WTC11 (cell line): Measurements from ENCODE around the gene ZNF880. TPM values are rescaled to one million over a fixed set of nuclear protein-coding genes. Genes with fewer than 3 reads are reported as not detected.
A peak's percentile ranks its signal among the peaks of the same experiment; 100 is the strongest.

Experiments
- ATAC-seq: fragments of 200-7000 bp; cut with Tn5 transposase; 2 replicates; pipeline ENCODE4 v1.10.0; 2021; ENCODE audit warnings: mild to moderate bottlenecking, moderate library complexity
- Bru-seq: library from RNA; stranded (reverse); fragments of 400-500 nt; gene quantifications from one replicate; lab custom pipeline; 2021; lab: Mats Ljungman, UMichigan
- CTCF ChIA-PET: fragments of 300-600 bp; sonication (Branson Sonifier 250); formaldehyde crosslinking; loops from one replicate; lab custom pipeline; 2021; ENCODE audit warnings: antibody characterized with exemption; lab: Charles Lee
- POLR2A ChIA-PET: fragments of 350-600 bp; sonication (Branson Sonifier 250); formaldehyde crosslinking; loops from one replicate; lab custom pipeline; 2021; ENCODE audit warnings: antibody characterized with exemption; lab: Charles Lee
- DNase-seq: peaks from one replicate; pipeline ENCODE4 v3.0.0; 2021; ENCODE audit warnings: low spot score
- H3K27ac Mint-ChIP-seq: 2 replicates; pipeline ENCODE4 v1.8.0; 2021; ENCODE audit warnings: mixed read lengths
- H3K27me3 Mint-ChIP-seq: 2 replicates; pipeline ENCODE4 v1.8.0; 2021; ENCODE audit warnings: low read depth, mild to moderate bottlenecking, moderate library complexity, mixed read lengths
- H3K36me3 Mint-ChIP-seq: 2 replicates; pipeline ENCODE4 v1.8.0; 2021; ENCODE audit warnings: mixed read lengths
- H3K4me1 Mint-ChIP-seq: 2 replicates; pipeline ENCODE4 v1.8.0; 2022; ENCODE audit warnings: mixed read lengths
- H3K4me3 Mint-ChIP-seq: 2 replicates; pipeline ENCODE4 v1.8.0; 2021; ENCODE audit warnings: mild to moderate bottlenecking, moderate library complexity, mixed read lengths
- H3K9me3 Mint-ChIP-seq: 2 replicates; pipeline ENCODE4 v1.8.0; 2021; ENCODE audit warnings: mixed read lengths
- AFF4 ChIP-seq: sonication (generic); formaldehyde crosslinking; IDR thresholded peaks from 2 replicates; pipeline ENCODE4 v1.8.1; 2023; ENCODE audit warnings: mild to moderate bottlenecking, missing genetic modification reagents, borderline replicate concordance
- CREB1 ChIP-seq: sonication (generic); formaldehyde crosslinking; IDR thresholded peaks from 2 replicates; pipeline ENCODE4 v1.8.0; 2023; ENCODE audit warnings: mild to moderate bottlenecking, missing genetic modification reagents
- ELF4 ChIP-seq: sonication (generic); formaldehyde crosslinking; IDR thresholded peaks from 2 replicates; pipeline ENCODE4 v1.8.1; 2022; ENCODE audit warnings: low read depth, mild to moderate bottlenecking, moderate library complexity, missing genetic modification reagents
- HMGA2 ChIP-seq: fragments of 250-450 bp; sonication (Bioruptor Pico); IDR thresholded peaks from 2 replicates; pipeline ENCODE4 v1.4.0; 2021; ENCODE audit warnings: mild to moderate bottlenecking, moderate library complexity
- MAX ChIP-seq: sonication (generic); formaldehyde crosslinking; IDR thresholded peaks from 2 replicates; pipeline ENCODE4 v1.8.0; 2022; ENCODE audit warnings: mild to moderate bottlenecking, missing genetic modification reagents
- SMAD3 ChIP-seq: sonication (generic); formaldehyde crosslinking; IDR thresholded peaks from 2 replicates; pipeline ENCODE4 v1.8.0; 2022; ENCODE audit warnings: missing genetic modification reagents, mild to moderate bottlenecking, borderline replicate concordance
- TEAD4 ChIP-seq: sonication (generic); formaldehyde crosslinking; IDR thresholded peaks from 2 replicates; pipeline ENCODE4 v1.8.0; 2022; ENCODE audit warnings: mild to moderate bottlenecking, missing genetic modification reagents
- ZNF425 ChIP-seq: fragments of 250-450 bp; sonication (Bioruptor Pico); conservative IDR thresholded peaks from 2 replicates; pipeline ENCODE4 v1.9.0; 2021; ENCODE audit warnings: mild to moderate bottlenecking
- long read RNA-seq, 3 experiments: library from RNA in 1 of 3; library from capped mRNA in 1 of 3; library from polyadenylated mRNA in 1 of 3; unstranded in 2 of 3; stranded (forward) in 1 of 3; transcript quantifications; one replicate each; pipeline ENCODE4 v2.0.0, GENCODE V29; 2021
- total RNA-seq: library from RNA; stranded (reverse); gene quantifications from 3 replicates; pipeline ENCODE4 v1.2.3, GENCODE V29; 2021
- TF ChIP-seq, protein P1 (sequence below): sonication (generic); formaldehyde crosslinking; IDR thresholded peaks from 2 replicates; pipeline ENCODE4 v1.8.0; 2023; ENCODE audit warnings: missing genetic modification reagents, mild to moderate bottlenecking, borderline replicate concordance
- TF ChIP-seq, protein P2 (sequence below): fragments of 250-450 bp; sonication (Bioruptor Pico); IDR thresholded peaks from 2 replicates; pipeline ENCODE4 v1.9.0; 2021; ENCODE audit warnings: moderate library complexity, mild to moderate bottlenecking, inconsistent platforms, borderline replicate concordance

ZNF880 gene
- total RNA-seq (29.0 to 34.0 TPM (median 29.1 TPM) in 3 replicates), Bru-seq, nascent RNA (percentile 81 among the genes with signal in this experiment)
- long read RNA-seq, experiment 1, transcript ZNF880-206 (4 exons, 953 nt): major isoform, 34 of 71 reads
- long read RNA-seq, experiment 1, transcript ZNF880-202 (4 exons, 2,230 nt): minor isoform, 29 of 71 reads
- long read RNA-seq, experiment 1, partial matches to known transcripts: 0 of 71 reads
- long read RNA-seq, experiment 1, other reads (novel, unspliced or antisense): 7 of 71 reads
- long read RNA-seq, experiment 2, transcript ZNF880-206 (4 exons, 953 nt): major isoform, 7 of 29 reads
- long read RNA-seq, experiment 2, partial matches to known transcripts: 5 of 29 reads
- long read RNA-seq, experiment 2, other reads (novel, unspliced or antisense): 10 of 29 reads
- long read RNA-seq, experiment 3, transcript ZNF880-206 (4 exons, 953 nt): major isoform, 45 of 60 reads
- long read RNA-seq, experiment 3, partial matches to known transcripts: 7 of 60 reads
- long read RNA-seq, experiment 3, other reads (novel, unspliced or antisense): 4 of 60 reads

DNA sequence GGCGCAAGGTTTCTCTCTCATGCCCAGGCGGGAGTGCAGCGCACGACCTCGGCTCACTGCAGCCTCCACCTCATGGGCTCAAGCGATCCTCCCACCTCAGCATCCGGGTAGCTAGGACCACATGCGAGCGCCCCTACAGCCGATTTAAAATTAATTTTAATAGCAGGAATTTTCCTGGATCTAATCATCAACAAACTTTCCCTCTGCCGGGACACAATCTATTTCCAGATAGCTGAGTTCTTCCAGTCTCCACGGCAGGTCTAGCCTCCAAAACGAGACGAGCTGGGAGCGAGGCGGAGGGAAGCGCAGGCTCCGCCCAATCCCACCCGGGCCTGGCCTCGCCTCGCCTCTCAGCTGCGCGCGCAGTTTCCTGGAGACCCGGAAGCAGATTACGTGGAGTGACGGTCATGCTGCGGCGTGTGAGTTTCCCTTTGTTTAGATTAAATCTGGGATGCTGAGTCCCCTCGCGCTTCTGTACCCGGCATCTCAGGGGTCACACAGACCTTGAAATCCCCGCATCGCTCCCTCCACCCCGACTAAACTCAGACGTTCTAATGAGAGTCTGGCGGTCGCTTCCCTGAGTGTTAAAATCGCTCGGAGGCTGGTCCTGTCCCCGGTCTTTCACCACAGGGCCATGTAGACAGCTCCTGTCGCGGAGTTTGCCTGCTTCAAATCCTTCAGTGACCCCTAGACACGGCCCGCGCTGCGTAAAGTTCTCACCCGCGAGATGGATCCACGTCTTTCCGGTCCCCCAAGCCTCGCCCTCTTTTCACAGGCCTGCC, at the start of gene ZNF880:
Gene ZNF880, plus strand, starts transcription at position 365 of the 782 bp plus-strand sequence. Its CDS starts 43 bp downstream, at position 408.
- DNase-seq (peak; percentile 93), ATAC-seq (peak; percentile 99)
- peaks cover 3% of the 10 kb centered on the region for H3K27me3 Mint-ChIP-seq
- H3K9me3 Mint-ChIP-seq: peaks cover 30% of the 10 kb centered on the region
- CTCF ChIA-PET: interaction anchor here (0.6 to 1.4 kb wide), 7 partner anchors 18 to 232 kb away, joined by 3 to 9 read pairs (median 3); no protein-coding TSS in a partner anchor
- POLR2A ChIA-PET: no interaction called here
- no peak for TF ChIP-seq AFF4 (CRISPR knock-in tag)
- no peak for TF ChIP-seq CREB1 (CRISPR knock-in tag)
- peak; percentile 3; the same call in 1 of the 2 replicates for TF ChIP-seq HMGA2 (CRISPR knock-in tag)
- TF ChIP-seq MAX (CRISPR knock-in tag): peak; percentile 48; the same call in 1 of the 2 replicates
- TF ChIP-seq, protein P1, sequence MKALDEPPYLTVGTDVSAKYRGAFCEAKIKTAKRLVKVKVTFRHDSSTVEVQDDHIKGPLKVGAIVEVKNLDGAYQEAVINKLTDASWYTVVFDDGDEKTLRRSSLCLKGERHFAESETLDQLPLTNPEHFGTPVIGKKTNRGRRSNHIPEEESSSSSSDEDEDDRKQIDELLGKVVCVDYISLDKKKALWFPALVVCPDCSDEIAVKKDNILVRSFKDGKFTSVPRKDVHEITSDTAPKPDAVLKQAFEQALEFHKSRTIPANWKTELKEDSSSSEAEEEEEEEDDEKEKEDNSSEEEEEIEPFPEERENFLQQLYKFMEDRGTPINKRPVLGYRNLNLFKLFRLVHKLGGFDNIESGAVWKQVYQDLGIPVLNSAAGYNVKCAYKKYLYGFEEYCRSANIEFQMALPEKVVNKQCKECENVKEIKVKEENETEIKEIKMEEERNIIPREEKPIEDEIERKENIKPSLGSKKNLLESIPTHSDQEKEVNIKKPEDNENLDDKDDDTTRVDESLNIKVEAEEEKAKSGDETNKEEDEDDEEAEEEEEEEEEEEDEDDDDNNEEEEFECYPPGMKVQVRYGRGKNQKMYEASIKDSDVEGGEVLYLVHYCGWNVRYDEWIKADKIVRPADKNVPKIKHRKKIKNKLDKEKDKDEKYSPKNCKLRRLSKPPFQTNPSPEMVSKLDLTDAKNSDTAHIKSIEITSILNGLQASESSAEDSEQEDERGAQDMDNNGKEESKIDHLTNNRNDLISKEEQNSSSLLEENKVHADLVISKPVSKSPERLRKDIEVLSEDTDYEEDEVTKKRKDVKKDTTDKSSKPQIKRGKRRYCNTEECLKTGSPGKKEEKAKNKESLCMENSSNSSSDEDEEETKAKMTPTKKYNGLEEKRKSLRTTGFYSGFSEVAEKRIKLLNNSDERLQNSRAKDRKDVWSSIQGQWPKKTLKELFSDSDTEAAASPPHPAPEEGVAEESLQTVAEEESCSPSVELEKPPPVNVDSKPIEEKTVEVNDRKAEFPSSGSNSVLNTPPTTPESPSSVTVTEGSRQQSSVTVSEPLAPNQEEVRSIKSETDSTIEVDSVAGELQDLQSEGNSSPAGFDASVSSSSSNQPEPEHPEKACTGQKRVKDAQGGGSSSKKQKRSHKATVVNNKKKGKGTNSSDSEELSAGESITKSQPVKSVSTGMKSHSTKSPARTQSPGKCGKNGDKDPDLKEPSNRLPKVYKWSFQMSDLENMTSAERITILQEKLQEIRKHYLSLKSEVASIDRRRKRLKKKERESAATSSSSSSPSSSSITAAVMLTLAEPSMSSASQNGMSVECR (CRISPR knock-in tag): 0 out of 2 replicates have a peak, but pooled peaks have one; percentile 35
- peak within 1 kb of the TSS; percentile 96 for H3K27ac Mint-ChIP-seq
- peak within 1 kb of the TSS; percentile 90 for H3K4me3 Mint-ChIP-seq
- H3K4me1 Mint-ChIP-seq: peaks cover 9% of the 10 kb centered on the region; the same call in 1 of the 2 replicates
- H3K36me3 Mint-ChIP-seq: peaks cover 49% of the 10 kb centered on the region

GRCh38 chr19:52322429-52322828, 47.3 kb upstream of the ZNF880 start:
- peaks cover 94% of the 10 kb centered on the region for H3K9me3 Mint-ChIP-seq
- no peaks in the 10 kb centered on the region for H3K4me1 Mint-ChIP-seq
- no peak overlapping the region for H3K27ac Mint-ChIP-seq
- H3K36me3 Mint-ChIP-seq: peaks cover 96% of the 10 kb centered on the region
- DNase-seq: no peak
- peaks cover 42% of the 10 kb centered on the region for H3K27me3 Mint-ChIP-seq
- ATAC-seq: no peak
- CTCF ChIA-PET: no interaction called here
- H3K4me3 Mint-ChIP-seq: no peak overlapping the region
- POLR2A ChIA-PET: no interaction called here
- TF ChIP-seq AFF4 (CRISPR knock-in tag) (no peak), ELF4 (CRISPR knock-in tag) (no peak), TEAD4 (no peak), ZNF425 (no peak), SMAD3 (no peak)
- TF ChIP-seq, protein P2, sequence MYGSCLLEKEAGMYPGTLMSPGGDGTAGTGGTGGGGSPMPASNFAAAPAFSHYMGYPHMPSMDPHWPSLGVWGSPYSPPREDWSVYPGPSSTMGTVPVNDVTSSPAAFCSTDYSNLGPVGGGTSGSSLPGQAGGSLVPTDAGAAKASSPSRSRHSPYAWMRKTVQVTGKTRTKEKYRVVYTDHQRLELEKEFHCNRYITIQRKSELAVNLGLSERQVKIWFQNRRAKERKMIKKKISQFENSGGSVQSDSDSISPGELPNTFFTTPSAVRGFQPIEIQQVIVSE: no peak
